Measurements from ENCODE around the gene SPAAR.
A peak's percentile ranks its signal among the peaks of the same experiment; 100 is the strongest.

Gene SPAAR

DNA sequence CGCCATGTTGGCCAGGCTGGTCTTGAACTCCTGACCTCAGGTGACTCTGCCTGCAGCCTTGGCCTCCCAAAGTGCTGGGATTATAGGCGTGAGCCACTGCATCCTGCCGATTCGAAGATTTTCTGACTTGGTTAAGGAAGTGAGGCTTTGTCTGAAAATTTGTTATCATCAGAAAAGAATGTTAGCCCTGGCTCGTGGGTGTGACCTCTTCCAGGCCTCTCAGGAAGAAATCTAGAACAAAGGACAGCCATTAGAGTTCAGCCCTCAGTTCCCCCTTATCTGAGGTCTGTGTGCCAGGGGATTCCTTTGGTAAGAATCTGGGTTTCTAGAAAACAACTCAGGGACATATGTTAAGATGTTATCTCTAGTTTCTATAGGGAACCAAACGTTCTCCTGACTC lies 42.4 kb downstream of the SPAAR start:
- DNase-seq = no peak

DNA sequence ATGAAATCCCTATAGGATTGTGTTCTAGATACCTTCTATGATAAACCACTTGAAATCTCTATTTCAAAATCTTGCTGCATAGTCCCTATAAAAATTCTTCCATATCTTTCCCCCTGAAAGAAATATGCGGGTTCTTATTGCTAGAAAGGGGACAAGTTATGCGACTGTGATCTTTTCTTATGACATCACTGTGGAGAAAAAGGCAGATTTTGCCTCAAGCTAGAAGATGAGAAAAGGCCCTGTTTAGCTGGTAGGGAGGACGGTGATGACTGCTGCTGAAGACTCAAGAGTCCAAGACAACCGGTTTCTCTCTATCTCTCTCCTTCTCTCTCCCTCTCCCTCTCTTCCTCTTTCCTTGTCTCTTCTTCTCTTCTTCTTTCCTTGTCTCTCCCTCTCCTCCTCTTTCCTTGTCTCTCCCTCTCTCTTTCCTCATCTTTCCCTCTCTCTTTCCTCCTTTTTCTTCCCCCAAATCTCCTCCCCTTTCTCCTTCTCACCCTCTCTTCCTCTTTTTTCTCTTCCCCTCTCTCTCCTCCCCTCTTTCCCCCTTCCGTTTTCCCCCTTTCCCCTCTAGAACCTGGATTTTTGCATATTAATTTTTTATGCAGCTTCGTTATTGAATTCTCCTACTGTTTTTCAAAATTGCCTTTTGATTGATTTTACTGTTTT lies 43.4 kb downstream of the SPAAR start:
- no peak for DNase-seq

DNA sequence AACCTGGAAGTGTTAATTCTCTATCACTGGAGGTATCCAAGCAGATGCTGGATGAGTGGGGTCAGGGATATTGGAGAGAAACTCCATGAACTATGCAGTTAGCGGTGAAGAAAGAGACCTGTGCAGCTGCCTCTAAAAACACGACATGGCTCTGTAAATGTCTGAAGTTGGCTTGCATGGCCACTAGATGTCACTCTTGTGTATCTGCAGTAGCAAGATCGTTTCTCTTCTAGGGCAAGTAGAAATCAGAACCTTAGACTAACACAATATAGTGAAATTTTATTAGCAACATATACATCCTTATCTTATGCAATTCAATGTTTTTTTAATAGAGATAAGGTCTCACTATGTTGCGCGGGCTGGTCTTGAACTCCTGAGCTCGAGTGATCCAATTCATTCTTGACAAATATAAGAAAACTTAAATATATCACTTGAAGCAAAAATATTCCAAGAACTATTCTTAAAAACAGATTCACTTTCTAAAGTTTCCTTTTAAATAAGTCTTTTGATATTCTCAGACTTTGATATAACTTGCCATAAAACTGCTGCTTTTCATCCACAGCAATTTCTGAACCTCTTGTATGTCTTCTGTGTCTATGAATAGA lies 45.8 kb downstream of the SPAAR start:
- peak; percentile 59 for DNase-seq

DNA sequence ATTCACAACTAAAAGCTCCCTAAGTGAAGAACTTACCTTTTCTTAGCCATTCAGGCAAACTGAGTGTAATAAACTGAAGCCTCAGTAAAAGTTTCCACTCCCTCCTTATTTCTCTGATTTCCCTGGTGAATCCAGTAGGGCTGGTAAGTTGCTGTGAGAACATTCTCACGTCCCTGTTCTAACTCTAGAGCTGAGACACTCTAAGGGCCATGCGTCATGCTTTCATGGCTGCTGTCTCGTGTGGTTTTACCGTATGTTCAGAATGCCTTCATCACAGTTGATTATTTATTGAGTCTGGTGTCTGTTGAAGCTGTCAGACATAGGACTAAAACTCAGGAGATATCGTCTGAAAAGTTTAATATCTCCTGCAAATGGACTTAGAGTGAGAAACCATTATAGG lies 47.4 kb downstream of the SPAAR start:
- no peak for DNase-seq

DNA sequence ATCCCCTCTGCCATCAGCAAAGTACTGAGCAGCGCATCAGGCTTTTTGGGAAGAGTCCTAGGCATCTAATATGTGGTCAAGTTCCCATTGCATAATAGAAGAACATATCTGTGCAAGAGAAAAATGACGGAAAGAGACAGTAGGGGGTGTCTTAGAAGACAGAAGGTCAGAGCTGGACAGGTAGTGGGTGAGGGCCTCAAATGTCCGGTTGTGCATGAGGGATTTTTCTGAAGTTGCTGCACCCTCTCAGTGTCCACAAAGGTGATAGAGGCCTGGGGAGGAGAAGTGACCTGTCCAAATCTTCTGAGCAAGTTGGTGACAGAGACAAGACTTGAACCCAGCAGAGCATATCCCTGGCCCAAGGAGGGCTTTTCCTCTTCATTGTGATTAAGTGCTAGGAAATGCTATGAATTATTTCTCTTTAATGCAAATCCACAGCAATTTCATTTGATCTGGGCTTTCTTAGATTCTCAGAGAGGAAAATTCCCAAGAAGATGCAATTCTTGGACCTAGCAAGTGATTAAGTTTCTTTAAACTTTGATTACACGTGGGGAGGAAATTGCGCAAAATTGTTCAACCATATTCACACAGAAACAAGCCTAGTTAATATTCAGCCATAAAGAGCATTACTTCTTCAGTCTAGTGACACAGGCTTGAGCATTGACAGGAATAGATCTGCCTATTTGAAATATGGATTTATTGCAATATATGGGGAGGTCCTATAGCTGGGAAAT lies 49.0 kb downstream of the SPAAR start, which contains the start of gene OR2S2:
Gene OR2S2 (minus strand): TSS at position 51 of the 734 bp plus-strand sequence. CDS start 56 bp downstream, outside the sequence.
- DNase-seq = no peak

DNA sequence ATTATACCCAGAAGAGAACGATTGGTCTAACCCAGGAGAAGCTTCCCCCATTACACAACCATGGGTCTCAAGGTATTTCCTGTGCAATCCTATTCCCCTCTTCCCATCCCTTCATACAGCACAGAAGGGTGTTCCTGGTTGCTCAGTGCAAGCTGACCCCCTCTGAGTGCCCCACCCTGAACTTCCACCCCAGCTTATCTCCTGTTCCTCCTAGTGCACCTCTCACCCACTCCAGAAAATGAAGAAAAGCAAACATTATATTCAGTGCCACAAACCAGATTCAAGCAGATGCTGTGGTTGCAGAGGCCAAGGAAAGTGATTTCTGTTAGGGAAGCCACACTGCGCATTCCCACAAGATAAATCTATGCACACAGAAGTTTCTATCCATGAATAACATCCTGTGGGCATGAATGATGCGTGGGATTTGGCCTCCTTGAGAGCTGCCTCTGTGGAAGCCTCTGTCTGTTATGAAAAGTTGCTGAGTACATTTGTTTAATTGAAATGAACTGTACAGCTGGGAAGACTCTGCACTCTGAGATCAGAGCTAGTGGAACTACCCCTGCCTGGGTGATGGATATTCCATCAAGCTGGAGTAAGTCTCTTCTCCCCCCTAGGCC lies 50.9 kb downstream of the SPAAR start:
- DNase-seq = no peak

Measured in COR-L47 (cell line).